ENCODE measurements around the gene CARD10. TPM values are rescaled to one million over a fixed set of nuclear protein-coding genes. Genes with fewer than 3 reads are reported as not detected.
A peak's percentile ranks its signal among the peaks of the same experiment; 100 is the strongest.

Gene CARD10
- total and polyA plus RNA-seq, 4 donors = 7.8 to 14.0 (median 8.4) TPM

- Histone ChIP-seq H3K27ac (ENCODE audit: low read depth in 1 of 2, low read length in 2 of 2) (no peak overlapping the region), H3K4me3 (ENCODE audit: low read depth in 1 of 3, low read length in 3 of 3) (no peak overlapping the region), H3K9me3 (ENCODE audit: control insufficient read depth in 4 of 4, low read length in 3 of 4) (no peaks in the 10 kb centered on the region), H3K9ac (ENCODE audit: low read depth in 1 of 2, low read length in 2 of 2) (no peak overlapping the region), H3K4me1 (ENCODE audit: control insufficient read depth in 4 of 4, insufficient read depth in 4 of 4, low read length in 3 of 4) (peaks cover 0 to 5% (median 2%) of the 10 kb centered on the region in 4 donors), H3K27me3 (ENCODE audit: control insufficient read depth in 4 of 4, insufficient read depth in 4 of 4, low read length in 3 of 4) (peaks cover 0 to 2% (median 0%) of the 10 kb centered on the region in 4 donors), H3K36me3 (ENCODE audit: control insufficient read depth in 4 of 4, insufficient read depth in 3 of 4, low read depth in 1 of 4, low read length in 3 of 4) (no peaks in the 10 kb centered on the region)
- WGBS = 69% methylated on average over 9 of the region's 9 CpGs
- no peak for DNase-seq (ENCODE audit: low spot score)
- TF ChIP-seq RAD21 (IDR thresholded peaks at IDR 0.05) (no peak), ATF3 (IDR thresholded peaks at IDR 0.05) (no peak), JUND (IDR thresholded peaks at IDR 0.05) (no peak), YY1 (IDR thresholded peaks at IDR 0.05) (no peak)
Observed at GRCh38 chr22:37459206-37459605, 60.0 kb downstream of the CARD10 start.

GRCh38 chr22:37457093-37457893 lies 61.9 kb downstream of the CARD10 start:
- 45% methylated on average over 4 of the region's 4 CpGs for WGBS

More at GRCh38 chr22:37457093-37457893, 61.9 kb downstream of the CARD10 start:
- H3K27me3 ChIP-seq (ENCODE audit: control insufficient read depth in 4 of 4, insufficient read depth in 4 of 4, low read length in 3 of 4) = peaks cover 0 to 2% (median 0%) of the 10 kb centered on the region in 4 donors
- peak; percentile 81 for DNase-seq (ENCODE audit: low spot score)
- no peak overlapping the region for H3K9ac ChIP-seq (ENCODE audit: low read depth in 1 of 2, low read length in 2 of 2)
- peaks cover 0 to 5% (median 2%) of the 10 kb centered on the region in 4 donors for H3K4me1 ChIP-seq (ENCODE audit: control insufficient read depth in 4 of 4, insufficient read depth in 4 of 4, low read length in 3 of 4)
- H3K4me3 ChIP-seq (ENCODE audit: low read depth in 1 of 3, low read length in 3 of 3) = no peak overlapping the region
- H3K9me3 ChIP-seq (ENCODE audit: control insufficient read depth in 4 of 4, low read length in 3 of 4) = no peaks in the 10 kb centered on the region
- TF ChIP-seq FOXA1 (IDR thresholded peaks at IDR 0.05) = no peak
- no peak for TF ChIP-seq REST (IDR thresholded peaks at IDR 0.05)
- TF ChIP-seq GABPA (IDR thresholded peaks at IDR 0.05 in 1 of 2, conservative IDR thresholded peaks at IDR 0.05 in 1 of 2) = no peak
- no peak for TF ChIP-seq HNF4A (conservative IDR thresholded peaks at IDR 0.05)
- TF ChIP-seq CTCF (IDR thresholded peaks at IDR 0.05; ENCODE audit: low read depth, low read length, missing input control) = peak; percentile 96
- no peak for TF ChIP-seq YY1 (IDR thresholded peaks at IDR 0.05)
- no peak for TF ChIP-seq FOXA2 (IDR thresholded peaks at IDR 0.05)
- peak; percentile 99 for TF ChIP-seq RAD21 (IDR thresholded peaks at IDR 0.05)
- TF ChIP-seq JUND (IDR thresholded peaks at IDR 0.05) = no peak
- no peak for TF ChIP-seq MAX (IDR thresholded peaks at IDR 0.05)
- no peak for TF ChIP-seq TAF1 (conservative IDR thresholded peaks at IDR 0.05)
- H3K27ac ChIP-seq (ENCODE audit: low read depth in 1 of 2, low read length in 2 of 2) = no peak overlapping the region
- H3K36me3 ChIP-seq (ENCODE audit: control insufficient read depth in 4 of 4, insufficient read depth in 3 of 4, low read depth in 1 of 4, low read length in 3 of 4) = no peaks in the 10 kb centered on the region

Data from liver (tissue), 9 donors.